Measurements from ENCODE around the gene LY6G6C. TPM values are rescaled to one million over a fixed set of nuclear protein-coding genes. Genes with fewer than 3 reads are reported as not detected.
A peak's percentile ranks its signal among the peaks of the same experiment; 100 is the strongest.

Gene LY6G6C
- total RNA-seq, 4 donors from 2014 or later: not detected

DNA sequence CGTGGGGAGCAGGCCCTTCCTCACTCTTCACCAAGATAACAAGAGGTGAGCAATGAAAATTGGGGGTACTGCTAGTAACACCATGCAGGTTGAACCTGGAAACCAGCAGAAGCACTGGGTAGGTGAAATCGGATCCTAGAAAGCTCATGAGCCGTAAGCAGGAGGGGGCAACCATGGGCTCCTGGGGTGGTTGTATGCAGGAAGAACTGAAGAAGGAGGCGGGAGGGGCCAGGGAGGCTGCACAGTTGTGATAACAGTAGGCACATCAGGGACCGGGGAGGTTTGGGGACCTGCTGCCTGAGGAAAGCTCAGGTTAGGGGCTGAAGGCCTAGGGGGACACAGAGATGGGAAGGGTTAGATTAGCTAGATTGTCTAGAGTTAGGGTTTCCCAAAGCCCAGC lies 35.1 kb downstream of the LY6G6C start:
- 77% methylated on average over 5 of the region's 5 CpGs for WGBS
- Histone ChIP-seq H3K4me1 (peaks cover 0 to 16% (median 15%) of the 10 kb centered on the region in 4 donors), H3K9me3 (no peaks in the 10 kb centered on the region), H3K27ac (replicated peaks in 1 of 4) (no peak overlapping the region), H3K36me3 (peaks cover 36 to 71% (median 61%) of the 10 kb centered on the region in 4 donors), H3K27me3 (no peaks in the 10 kb centered on the region), H3K4me3 (no peak overlapping the region)
- intact Hi-C loops (cut with DNase I): loop anchor here (10.0 kb wide), 1 partner anchor 178 kb away; the partner anchor contains the start of gene NEU1
- TF ChIP-seq EP300 (IDR thresholded peaks at IDR 0.05): no peak
- TF ChIP-seq POLR2AphosphoS5 (IDR thresholded peaks at IDR 0.05): no peak
- TF ChIP-seq, protein P1, sequence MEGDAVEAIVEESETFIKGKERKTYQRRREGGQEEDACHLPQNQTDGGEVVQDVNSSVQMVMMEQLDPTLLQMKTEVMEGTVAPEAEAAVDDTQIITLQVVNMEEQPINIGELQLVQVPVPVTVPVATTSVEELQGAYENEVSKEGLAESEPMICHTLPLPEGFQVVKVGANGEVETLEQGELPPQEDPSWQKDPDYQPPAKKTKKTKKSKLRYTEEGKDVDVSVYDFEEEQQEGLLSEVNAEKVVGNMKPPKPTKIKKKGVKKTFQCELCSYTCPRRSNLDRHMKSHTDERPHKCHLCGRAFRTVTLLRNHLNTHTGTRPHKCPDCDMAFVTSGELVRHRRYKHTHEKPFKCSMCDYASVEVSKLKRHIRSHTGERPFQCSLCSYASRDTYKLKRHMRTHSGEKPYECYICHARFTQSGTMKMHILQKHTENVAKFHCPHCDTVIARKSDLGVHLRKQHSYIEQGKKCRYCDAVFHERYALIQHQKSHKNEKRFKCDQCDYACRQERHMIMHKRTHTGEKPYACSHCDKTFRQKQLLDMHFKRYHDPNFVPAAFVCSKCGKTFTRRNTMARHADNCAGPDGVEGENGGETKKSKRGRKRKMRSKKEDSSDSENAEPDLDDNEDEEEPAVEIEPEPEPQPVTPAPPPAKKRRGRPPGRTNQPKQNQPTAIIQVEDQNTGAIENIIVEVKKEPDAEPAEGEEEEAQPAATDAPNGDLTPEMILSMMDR (IDR thresholded peaks at IDR 0.05): no peak
- TF ChIP-seq POLR2A (IDR thresholded peaks at IDR 0.05; ENCODE audit: low read depth): no peak
- DNase-seq (ENCODE audit: extremely low spot score): no peak

DNA sequence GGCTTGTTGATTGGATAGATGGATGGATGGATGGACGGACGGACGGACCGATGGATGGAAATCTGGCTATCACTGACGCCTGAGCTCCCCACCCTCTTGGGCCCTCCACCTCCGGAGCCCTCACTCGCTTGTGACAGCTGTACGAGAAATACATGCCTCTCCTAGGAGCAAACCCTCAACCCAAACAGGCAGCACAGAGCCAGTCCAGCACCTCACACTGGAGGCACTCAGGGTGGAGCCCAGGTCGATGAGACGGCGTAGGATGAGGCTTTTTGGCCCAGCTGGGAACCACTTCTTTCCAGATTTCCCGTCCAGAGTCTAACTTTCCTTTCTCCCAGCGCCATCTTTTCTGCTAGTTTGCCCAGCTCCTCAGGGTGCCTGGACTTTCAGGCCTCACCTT lies 38.0 kb downstream of the LY6G6C start:
- intact Hi-C loops (cut with DNase I): loop anchor here (5.0 to 10.0 kb wide), 2 partner anchors 149 to 181 kb away; partner anchors contain the start of gene NEU1
- Histone ChIP-seq H3K9me3 (no peaks in the 10 kb centered on the region), H3K27ac (replicated peaks in 1 of 4) (peak overlapping the region in 3 of 4 donors; percentile 6 to 27 (median 14)), H3K36me3 (peaks cover 24 to 42% (median 32%) of the 10 kb centered on the region in 4 donors), H3K4me1 (peaks cover 12 to 33% (median 30%) of the 10 kb centered on the region in 4 donors), H3K4me3 (peak overlapping the region in 3 of 4 donors; percentile 24 to 44 (median 30)), H3K27me3 (no peaks in the 10 kb centered on the region)
- DNase-seq (ENCODE audit: extremely low spot score): no peak
- WGBS: 84% methylated on average over 13 of the region's 13 CpGs
- TF ChIP-seq POLR2A (IDR thresholded peaks at IDR 0.05; ENCODE audit: low read depth) (no peak), EP300 (IDR thresholded peaks at IDR 0.05) (no peak), POLR2AphosphoS5 (IDR thresholded peaks at IDR 0.05) (no peak)
- TF ChIP-seq, protein P1 (IDR thresholded peaks at IDR 0.05): no peak

DNA sequence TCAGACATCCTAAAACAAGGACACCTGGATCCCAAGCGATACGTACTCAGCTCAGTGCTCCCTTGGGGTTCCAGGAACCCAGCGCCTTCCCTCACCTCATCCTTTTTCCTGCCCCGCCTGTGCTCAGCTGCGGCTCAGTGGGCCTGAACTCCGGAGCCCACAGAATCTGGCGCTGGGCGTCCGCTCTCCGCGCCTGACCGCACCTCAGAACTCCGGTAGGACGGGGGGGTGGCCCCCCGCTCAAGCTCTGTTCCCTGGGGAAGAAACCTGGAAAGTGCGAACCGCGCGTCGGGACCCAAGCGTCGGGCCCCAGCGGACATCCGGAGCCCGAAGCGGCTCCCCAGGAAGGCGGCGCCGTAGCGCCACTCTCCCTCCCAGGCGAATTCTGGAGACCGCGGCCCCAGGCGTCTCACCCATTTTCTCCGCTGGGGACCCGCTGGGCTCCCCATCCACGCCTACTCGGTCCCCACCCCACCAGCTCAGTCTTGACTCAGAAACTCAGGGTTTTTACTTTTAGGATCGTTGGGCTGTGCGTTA lies 40.3 kb downstream of the LY6G6C start:
- no peak for TF ChIP-seq EP300 (IDR thresholded peaks at IDR 0.05)
- peak in 1 of 2 donors; percentile 26 for TF ChIP-seq POLR2AphosphoS5 (IDR thresholded peaks at IDR 0.05)
- TF ChIP-seq, protein P1 (IDR thresholded peaks at IDR 0.05): peak in 2 of 3 experiments; percentile 27 to 31
- H3K9me3 ChIP-seq: no peaks in the 10 kb centered on the region
- no peaks in the 10 kb centered on the region for H3K27me3 ChIP-seq
- H3K4me3 ChIP-seq: peak overlapping the region; percentile 52 to 65 (median 58)
- peak overlapping the region; percentile 68 to 84 (median 80) for H3K27ac ChIP-seq (replicated peaks in 1 of 4)
- peaks cover 12 to 33% (median 30%) of the 10 kb centered on the region in 4 donors for H3K4me1 ChIP-seq
- no peak for DNase-seq (ENCODE audit: extremely low spot score)
- peaks cover 3 to 18% (median 8%) of the 10 kb centered on the region in 4 donors for H3K36me3 ChIP-seq
- WGBS: 6% methylated on average over 21 of the region's 40 CpGs
- intact Hi-C loops (cut with DNase I): loop anchor here (2.0 to 10.0 kb wide), 3 partner anchors 88 to 184 kb away; partner anchors contain the start of gene NEU1

DNA sequence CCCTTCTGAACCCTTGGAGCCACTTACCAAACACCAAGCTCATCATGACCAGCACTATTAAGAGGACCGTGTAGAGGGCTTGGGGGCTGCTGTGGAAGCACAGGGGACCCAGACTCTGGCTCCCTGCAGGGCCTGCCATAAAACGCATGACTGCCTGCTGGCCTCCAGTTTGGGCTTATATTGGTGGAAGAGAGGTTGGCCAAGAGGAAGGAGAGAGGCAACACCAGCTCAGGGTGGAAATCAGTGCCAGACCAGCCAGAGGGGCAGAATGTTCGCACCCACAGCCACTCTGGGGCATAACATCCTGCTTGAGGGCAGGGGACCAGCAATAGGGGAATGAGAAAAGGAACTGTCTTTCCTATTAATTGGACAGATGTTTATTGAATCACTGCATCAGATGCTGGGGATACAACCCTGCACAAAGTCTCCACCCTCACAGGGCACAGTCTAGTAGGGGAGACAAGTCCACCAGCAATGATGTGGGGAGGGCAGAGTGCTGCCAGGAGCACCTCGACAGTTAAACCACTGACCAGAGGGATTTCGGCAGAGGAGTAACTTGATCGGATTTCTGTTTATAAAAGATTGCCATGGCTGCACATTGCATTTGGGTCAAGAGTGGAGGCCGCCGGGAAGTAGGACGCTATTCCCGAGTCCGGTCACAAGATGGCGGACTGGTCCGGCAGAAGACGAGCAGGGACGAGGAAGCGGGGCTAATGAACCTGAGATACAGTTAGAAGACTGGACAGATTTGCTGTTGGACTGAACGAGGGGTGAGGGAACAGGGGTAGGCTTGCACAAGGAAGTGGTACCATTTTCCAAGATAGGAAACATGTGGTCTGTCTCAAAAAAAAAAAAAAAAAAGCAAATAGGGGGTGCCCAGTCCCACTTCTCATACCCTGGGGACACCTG lies 41.1 kb downstream of the LY6G6C start, which contains the start of gene LY6G5C:
Gene LY6G5C (minus strand): TSS at position 842 of the 909 bp plus-strand sequence. CDS start 694 bp downstream, at position 148.
- Histone ChIP-seq H3K36me3 (peaks cover 0 to 14% (median 1%) of the 10 kb centered on the region in 4 donors), H3K27me3 (no peaks in the 10 kb centered on the region), H3K27ac (replicated peaks in 1 of 4) (peak within 1 kb of the TSS; percentile 68 to 84 (median 80)), H3K4me3 (peak within 1 kb of the TSS; percentile 52 to 65 (median 58)), H3K4me1 (peaks cover 12 to 33% (median 30%) of the 10 kb centered on the region in 4 donors), H3K9me3 (no peaks in the 10 kb centered on the region)
- TF ChIP-seq EP300 (IDR thresholded peaks at IDR 0.05) (no peak), POLR2A (IDR thresholded peaks at IDR 0.05; ENCODE audit: low read depth) (no peak), POLR2AphosphoS5 (IDR thresholded peaks at IDR 0.05) (peak; percentile 50 to 67)
- TF ChIP-seq, protein P1 (IDR thresholded peaks at IDR 0.05): peak; percentile 70 to 91 (median 77)
- peak; percentile 96 for DNase-seq (ENCODE audit: extremely low spot score)
- 11% methylated on average over 17 of the region's 17 CpGs for WGBS
- intact Hi-C loops (cut with DNase I): loop anchor here (2.0 to 10.0 kb wide), 3 partner anchors 88 to 184 kb away; partner anchors contain the start of gene NEU1
